Measurements from ENCODE around the gene LTBP4. TPM values are rescaled to one million over a fixed set of nuclear protein-coding genes. Genes with fewer than 3 reads are reported as not detected.

The LTBP4 gene
- total RNA-seq, 2 donors from 2014 or later: 160 to 500 TPM

DNA sequence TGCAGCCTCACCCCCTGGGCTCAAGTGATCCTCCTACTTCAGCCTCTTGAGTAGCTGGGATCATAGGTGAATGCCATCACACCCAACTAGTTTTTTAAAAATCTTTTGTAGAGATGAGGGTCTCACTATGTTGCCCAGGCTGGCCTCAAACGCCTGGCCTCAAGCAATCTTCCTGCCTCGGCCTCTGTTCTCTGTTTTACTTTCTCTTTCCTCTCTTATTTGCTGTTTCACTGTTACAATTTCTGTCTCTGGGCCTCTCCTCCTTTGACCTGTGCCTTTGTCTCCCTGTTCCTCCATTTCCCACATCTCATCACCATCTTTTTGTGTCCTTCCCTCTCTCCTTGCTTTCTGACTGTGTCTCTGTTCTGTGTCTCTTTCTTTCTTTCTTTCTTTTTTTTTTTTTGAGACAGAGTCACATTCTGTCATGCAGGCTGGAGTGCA is 15.2 kb upstream of the LTBP4 start:
- no peak for DNase-seq (ENCODE audit: low spot score)
- Histone ChIP-seq H3K4me1 (replicated peaks) (no peaks in the 10 kb centered on the region), H3K27me3 (replicated peaks; ENCODE audit: insufficient read depth) (no peaks in the 10 kb centered on the region), H3K36me3 (no peaks in the 10 kb centered on the region), H3K4me3 (no peak overlapping the region), H3K27ac (no peak overlapping the region), H3K9me3 (no peaks in the 10 kb centered on the region)
- intact Hi-C loops (cut with DNase I): no loop called here
- 97% methylated on average over 2 of the region's 2 CpGs for WGBS
- TF ChIP-seq POLR2AphosphoS5 (IDR thresholded peaks at IDR 0.05) (no peak), POLR2A (IDR thresholded peaks at IDR 0.05) (no peak)
- TF ChIP-seq, protein P1, sequence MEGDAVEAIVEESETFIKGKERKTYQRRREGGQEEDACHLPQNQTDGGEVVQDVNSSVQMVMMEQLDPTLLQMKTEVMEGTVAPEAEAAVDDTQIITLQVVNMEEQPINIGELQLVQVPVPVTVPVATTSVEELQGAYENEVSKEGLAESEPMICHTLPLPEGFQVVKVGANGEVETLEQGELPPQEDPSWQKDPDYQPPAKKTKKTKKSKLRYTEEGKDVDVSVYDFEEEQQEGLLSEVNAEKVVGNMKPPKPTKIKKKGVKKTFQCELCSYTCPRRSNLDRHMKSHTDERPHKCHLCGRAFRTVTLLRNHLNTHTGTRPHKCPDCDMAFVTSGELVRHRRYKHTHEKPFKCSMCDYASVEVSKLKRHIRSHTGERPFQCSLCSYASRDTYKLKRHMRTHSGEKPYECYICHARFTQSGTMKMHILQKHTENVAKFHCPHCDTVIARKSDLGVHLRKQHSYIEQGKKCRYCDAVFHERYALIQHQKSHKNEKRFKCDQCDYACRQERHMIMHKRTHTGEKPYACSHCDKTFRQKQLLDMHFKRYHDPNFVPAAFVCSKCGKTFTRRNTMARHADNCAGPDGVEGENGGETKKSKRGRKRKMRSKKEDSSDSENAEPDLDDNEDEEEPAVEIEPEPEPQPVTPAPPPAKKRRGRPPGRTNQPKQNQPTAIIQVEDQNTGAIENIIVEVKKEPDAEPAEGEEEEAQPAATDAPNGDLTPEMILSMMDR (IDR thresholded peaks at IDR 0.05): no peak

DNA sequence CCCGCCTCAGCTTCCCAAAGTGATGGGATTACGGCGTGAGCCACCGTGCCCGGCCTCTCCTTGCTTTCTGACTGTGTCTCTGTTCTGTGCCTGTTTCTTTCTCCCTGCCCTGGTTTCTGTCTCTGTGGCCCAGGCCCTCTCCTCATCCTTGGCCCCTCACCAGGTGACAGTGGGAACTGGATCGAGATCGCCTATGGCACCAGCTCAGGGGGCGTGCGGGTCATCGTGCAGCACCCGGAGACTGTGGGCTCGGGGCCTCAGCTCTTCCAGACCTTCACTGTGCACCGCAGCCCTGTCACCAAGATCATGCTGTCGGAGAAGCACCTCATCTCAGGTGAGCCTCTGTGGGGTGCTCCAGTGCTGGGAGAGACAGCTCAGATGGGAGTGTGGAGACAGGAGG is 14.6 kb upstream of the LTBP4 start:
- Histone ChIP-seq H3K27me3 (replicated peaks; ENCODE audit: insufficient read depth) (no peaks in the 10 kb centered on the region), H3K27ac (no peak overlapping the region), H3K9me3 (no peaks in the 10 kb centered on the region), H3K4me3 (no peak overlapping the region), H3K4me1 (replicated peaks) (no peaks in the 10 kb centered on the region), H3K36me3 (no peaks in the 10 kb centered on the region)
- no peak for TF ChIP-seq POLR2A (IDR thresholded peaks at IDR 0.05)
- DNase-seq (ENCODE audit: low spot score): no peak
- intact Hi-C loops (cut with DNase I): no loop called here
- 95% methylated on average over 14 of the region's 14 CpGs for WGBS

DNA sequence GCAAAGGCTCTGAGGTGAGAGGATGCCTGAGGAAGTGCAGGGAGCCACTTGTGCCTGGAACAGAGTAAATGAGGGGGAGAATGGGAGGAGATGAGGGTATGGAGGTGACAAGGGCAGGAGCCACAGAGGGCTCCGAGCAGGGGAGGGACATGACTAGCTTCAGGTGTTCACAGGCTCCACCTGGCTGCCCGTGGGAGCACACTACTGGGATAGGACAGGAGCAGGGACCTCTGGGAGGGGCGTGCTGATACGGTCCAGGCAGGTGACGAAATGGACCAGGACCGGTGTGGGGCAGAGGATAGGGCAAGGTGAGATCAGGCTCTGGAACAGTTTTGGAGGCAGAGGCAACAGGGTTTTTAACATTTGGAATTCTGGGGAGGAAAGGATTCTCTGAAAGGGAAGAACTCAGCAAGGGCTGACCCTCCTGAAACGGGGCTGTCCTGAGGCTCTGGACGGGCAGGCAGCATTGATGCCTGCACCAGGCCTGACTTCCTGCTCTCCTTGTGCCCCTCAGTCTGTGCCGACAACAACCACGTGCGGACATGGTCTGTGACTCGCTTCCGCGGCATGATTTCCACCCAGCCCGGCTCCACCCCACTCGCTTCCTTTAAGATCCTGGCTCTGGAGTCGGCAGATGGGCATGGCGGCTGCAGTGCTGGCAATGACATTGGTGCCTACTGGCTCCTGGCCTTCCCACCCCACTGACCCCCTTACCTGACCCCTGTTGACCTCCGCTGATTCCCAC is 12.9 kb upstream of the LTBP4 start:
- Histone ChIP-seq H3K27ac (no peak overlapping the region), H3K9me3 (no peaks in the 10 kb centered on the region), H3K27me3 (replicated peaks; ENCODE audit: insufficient read depth) (no peaks in the 10 kb centered on the region), H3K4me1 (replicated peaks) (no peaks in the 10 kb centered on the region), H3K36me3 (no peaks in the 10 kb centered on the region), H3K4me3 (no peak overlapping the region)
- no peak for DNase-seq (ENCODE audit: low spot score)
- WGBS: 88% methylated on average over 19 of the region's 19 CpGs
- no peak for TF ChIP-seq POLR2A (IDR thresholded peaks at IDR 0.05)
- TF ChIP-seq, protein P1 (IDR thresholded peaks at IDR 0.05): no peak
- TF ChIP-seq POLR2AphosphoS5 (IDR thresholded peaks at IDR 0.05): no peak
- intact Hi-C loops (cut with DNase I): no loop called here

DNA sequence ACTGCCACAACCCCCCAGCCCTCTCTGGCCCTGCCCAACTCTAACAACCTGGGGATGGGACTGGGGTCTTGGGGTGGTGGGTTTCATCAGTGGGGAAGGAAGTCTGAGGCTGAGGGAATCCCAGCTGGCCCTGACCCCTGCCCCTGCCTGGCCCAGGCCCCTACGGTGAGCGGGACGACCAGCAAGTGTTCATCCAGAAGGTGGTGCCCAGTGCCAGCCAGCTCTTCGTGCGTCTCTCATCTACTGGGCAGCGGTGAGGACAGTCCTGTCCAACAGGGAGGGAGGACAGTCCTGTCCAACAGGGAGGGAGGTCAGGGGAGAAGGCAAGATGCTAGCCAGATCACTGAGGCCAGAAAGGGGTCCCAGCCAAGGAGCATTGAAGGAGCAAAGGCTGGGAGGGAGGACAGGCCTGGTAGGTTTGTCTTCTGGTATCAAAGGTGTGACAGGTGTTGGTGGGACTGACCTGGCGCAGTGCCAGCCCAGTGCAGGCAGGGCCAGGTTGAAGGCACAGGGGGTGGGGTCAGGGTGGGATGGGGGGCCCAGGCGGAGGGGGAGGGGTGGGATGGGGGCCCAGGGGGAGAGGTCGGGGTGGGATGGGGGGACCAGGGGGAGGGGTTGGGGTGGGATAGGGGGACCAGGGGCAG is 12.1 kb upstream of the LTBP4 start:
- 75% methylated on average over 9 of the region's 9 CpGs for WGBS
- no peak overlapping the region for H3K4me3 ChIP-seq
- H3K4me1 ChIP-seq (replicated peaks): no peaks in the 10 kb centered on the region
- H3K9me3 ChIP-seq: no peaks in the 10 kb centered on the region
- intact Hi-C loops (cut with DNase I): no loop called here
- no peaks in the 10 kb centered on the region for H3K27me3 ChIP-seq (replicated peaks; ENCODE audit: insufficient read depth)
- no peaks in the 10 kb centered on the region for H3K36me3 ChIP-seq
- no peak for DNase-seq (ENCODE audit: low spot score)
- no peak for TF ChIP-seq POLR2A (IDR thresholded peaks at IDR 0.05)
- TF ChIP-seq POLR2AphosphoS5 (IDR thresholded peaks at IDR 0.05): no peak
- TF ChIP-seq, protein P1 (IDR thresholded peaks at IDR 0.05): no peak
- no peak overlapping the region for H3K27ac ChIP-seq

DNA sequence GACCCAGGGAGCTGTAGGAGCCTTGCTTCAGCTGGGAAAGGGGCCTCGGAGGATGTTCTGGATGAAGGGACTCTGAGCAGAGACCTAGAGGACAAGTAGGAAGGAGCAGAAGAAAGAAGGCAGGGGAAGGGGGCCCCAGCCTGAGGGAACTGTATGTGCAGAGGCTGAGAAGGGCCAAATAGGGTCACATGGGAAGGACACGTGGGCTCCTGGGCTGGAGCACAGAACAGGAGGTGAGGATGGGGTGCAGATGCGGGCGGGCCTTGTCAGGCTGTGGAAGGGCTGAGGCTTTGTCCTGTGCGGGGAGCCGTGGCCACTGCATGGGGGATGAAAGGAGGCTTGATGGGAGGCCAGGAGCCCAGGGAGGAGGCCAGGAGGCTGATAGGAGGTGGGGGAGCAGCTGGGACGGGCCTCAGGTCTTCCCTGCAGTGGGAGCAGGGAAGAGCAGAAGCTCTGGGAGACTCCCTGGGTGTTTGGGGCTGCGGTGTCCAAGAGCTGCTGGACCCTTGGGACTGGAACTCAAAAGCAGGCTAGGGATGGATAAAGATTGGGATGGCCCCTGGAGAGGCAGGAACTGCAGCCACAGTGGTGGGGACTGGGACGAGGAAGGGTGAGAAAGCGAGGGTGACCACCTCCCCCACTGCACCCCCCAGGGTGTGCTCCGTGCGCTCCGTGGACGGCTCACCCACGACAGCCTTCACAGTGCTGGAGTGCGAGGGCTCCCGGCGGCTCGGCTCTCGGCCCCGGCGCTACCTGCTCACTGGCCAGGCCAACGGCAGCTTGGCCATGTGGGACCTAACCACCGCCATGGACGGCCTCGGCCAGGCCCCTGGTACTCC is 11.4 kb upstream of the LTBP4 start:
- no peak for DNase-seq (ENCODE audit: low spot score)

More for the DNA sequence above, 11.4 kb upstream of the LTBP4 start:
- TF ChIP-seq POLR2A (IDR thresholded peaks at IDR 0.05) (no peak), POLR2AphosphoS5 (IDR thresholded peaks at IDR 0.05) (no peak)
- TF ChIP-seq, protein P1 (IDR thresholded peaks at IDR 0.05): no peak
- Histone ChIP-seq H3K4me1 (replicated peaks) (no peaks in the 10 kb centered on the region), H3K36me3 (no peaks in the 10 kb centered on the region), H3K4me3 (no peak overlapping the region), H3K9me3 (no peaks in the 10 kb centered on the region), H3K27me3 (replicated peaks; ENCODE audit: insufficient read depth) (no peaks in the 10 kb centered on the region), H3K27ac (no peak overlapping the region)
- intact Hi-C loops (cut with DNase I): loop anchor here (10.0 kb wide), 1 partner anchor 145 kb away; the partner anchor contains the start of gene SERTAD3
- WGBS: 88% methylated on average over 26 of the region's 26 CpGs
